Activated T-cell treated with anti-CD3 and anti-CD28 coated beads for 24 hours (primary cell): ENCODE data around the gene HOXA4.

Source experiments
- DNase-seq: peaks from one replicate; pipeline ENCODE4 v3.0.0-alpha.2; 2020; ENCODE audit warnings: low read depth

Gene HOXA4

GRCh38 chr7:27092819-27093110, 37.8 kb downstream of the HOXA4 start:
- no peak for DNase-seq

GRCh38 chr7:27091941-27092818, 38.4 kb downstream of the HOXA4 start:
- DNase-seq, result no peak

GRCh38 chr7:27091105-27091504, 39.5 kb downstream of the HOXA4 start:
- DNase-seq, result no peak

- DNase-seq, result no peak
These were observed 42.3 kb downstream of the HOXA4 start for GRCh38 chr7:27088002-27088922.

- no peak for DNase-seq
These were observed 46.9 kb downstream of the HOXA4 start for GRCh38 chr7:27083646-27084045.

GRCh38 chr7:27082171-27082570, 48.4 kb downstream of the HOXA4 start:
- DNase-seq, result no peak

- no peak for DNase-seq
These were observed 49.6 kb downstream of the HOXA4 start for GRCh38 chr7:27080844-27081436.

- DNase-seq, result no peak
These were observed 51.2 kb downstream of the HOXA4 start for GRCh38 chr7:27079234-27079975.

- no peak for DNase-seq
These were observed 51.8 kb downstream of the HOXA4 start for GRCh38 chr7:27078616-27079233.
